ENCODE data around the gene EPHA10.

Gene EPHA10

DNA sequence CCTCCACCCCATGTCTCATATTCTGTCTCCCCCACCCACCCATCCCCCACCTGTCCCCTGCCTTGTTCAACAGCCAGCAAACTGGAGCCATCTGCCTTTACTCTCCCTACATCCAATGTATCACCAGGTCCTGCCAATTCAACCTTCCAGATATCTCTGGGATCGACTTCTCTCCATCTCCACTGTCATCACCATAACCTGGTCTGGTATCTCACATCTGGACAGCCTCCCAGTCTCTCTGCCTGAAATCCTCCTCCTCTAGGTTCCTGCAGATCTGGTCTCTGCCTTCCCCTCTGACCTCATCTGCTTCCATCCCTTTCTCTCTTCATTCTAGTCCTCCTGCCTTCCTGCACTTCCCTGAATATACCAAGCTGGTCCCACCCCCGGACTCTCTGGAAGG lies 94.8 kb downstream of the EPHA10 start:
- no peak for DNase-seq

DNA sequence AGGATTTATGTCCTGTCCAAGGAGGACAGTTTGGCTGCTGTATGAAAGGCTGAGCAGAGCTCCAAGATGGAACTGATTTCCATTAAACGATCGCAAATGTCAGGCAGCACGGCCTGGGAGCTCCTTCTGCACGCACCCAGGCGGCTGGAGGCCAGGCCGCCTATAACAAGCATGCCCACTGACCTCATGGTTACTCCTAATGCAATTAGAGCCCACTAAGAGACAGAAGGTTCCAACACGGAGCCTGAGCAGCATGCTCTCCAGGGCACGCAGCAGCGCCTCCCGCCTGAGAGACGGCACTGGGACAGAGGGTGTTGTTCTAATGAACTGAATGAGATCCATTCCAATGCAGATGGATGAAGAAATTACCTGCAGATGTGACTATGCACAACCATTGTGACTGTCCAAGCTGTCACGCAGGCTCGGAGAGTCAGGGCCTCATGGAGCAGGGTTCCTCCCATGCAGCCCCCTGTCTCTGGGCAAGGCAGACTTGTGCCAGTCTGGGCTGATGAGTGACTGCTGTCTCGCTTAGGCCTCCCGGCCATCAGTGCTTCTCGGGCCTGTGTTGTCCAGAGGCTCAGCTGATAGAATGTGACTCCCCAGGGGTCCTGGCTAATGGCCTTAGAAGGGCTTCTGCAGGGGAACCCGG lies 97.8 kb downstream of the EPHA10 start:
- no peak for DNase-seq

DNA sequence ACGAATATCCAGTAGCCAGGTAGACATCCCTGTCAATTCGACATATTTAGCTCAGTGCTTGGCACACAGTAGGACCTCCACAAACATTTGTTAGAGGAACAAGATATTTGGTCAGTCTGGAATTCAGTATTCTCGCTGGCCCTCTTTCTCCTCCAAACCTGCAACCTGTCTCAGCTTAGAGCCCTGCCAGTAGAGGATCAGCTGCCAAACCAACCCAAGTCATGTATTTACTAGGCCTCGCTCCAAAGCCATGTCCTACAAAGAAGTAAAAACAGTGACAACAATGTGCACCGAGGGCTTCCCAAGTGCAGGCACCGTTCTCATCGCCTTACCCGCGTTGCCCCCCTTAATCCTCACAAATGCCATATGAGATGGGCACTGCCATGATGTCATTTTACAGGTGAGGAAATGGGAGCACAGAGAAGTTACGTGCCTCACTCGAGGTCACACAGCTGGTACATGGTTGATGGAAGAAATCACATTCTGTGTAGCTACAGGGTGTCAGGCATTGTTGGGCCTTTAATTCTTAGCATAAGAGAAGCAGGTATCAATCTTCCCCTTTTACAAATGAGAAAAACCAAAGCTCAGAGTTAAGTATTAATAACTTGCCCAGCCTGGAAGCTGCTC lies 98.6 kb downstream of the EPHA10 start:
- no peak for DNase-seq

All from GF-D8 (cell line).